H1 (cell line): ENCODE data around the gene ZBTB20. TPM values are rescaled to one million over a fixed set of nuclear protein-coding genes. Genes with fewer than 3 reads are reported as not detected.

Source experiments
- E2F6 ChIP-seq: IDR thresholded peaks from 2 replicates; pipeline ENCODE4 v1.6.1; 2012; ENCODE audit warnings: inconsistent platforms
- EGR1 ChIP-seq: IDR thresholded peaks from 2 replicates; pipeline ENCODE4 v1.6.1; 2011; ENCODE audit warnings: low read depth, low read length, borderline replicate concordance
- EZH2 ChIP-seq: fragments of 200-600 bp; sonication (generic); IDR thresholded peaks from 2 replicates; pipeline ENCODE4 v1.7.1; 2012; ENCODE audit warnings: low read depth, mild to moderate bottlenecking, moderate library complexity, low read length, inconsistent platforms; ENCODE audit not compliant: severe bottlenecking
- KDM4A ChIP-seq: IDR thresholded peaks from one replicate; pipeline ENCODE4 v1.7.1; 2012; ENCODE audit warnings: low read depth, mild to moderate bottlenecking, moderate library complexity, low read length, inconsistent platforms; ENCODE audit not compliant: severe bottlenecking
- SRF ChIP-seq: IDR thresholded peaks from 2 replicates; pipeline ENCODE4 v1.6.1; 2011; ENCODE audit warnings: mild to moderate bottlenecking, low read depth, low read length, moderate library complexity
- TAF1 ChIP-seq: IDR thresholded peaks from 2 replicates; pipeline ENCODE4 v1.6.1; 2011; ENCODE audit warnings: mild to moderate bottlenecking, low read depth, low read length
- polyA plus RNA-seq, 7 experiments: library from polyadenylated mRNA; depleted of rRNA in 3 of 7; stranded (reverse) in 5 of 7; unstranded in 2 of 7; fragments of >200 nt in 5 of 7; fragments of 200-250 nt in 2 of 7; gene quantifications; 1 replicate in 5 of 7; 2 replicates in 1 of 7; 4 replicates in 1 of 7; pipeline versions ENCODE4 v1.2.1 to v1.2.3, GENCODE V29; 2011 to 2013; ENCODE audit warnings: missing spikeins in 2 of 7, mixed read lengths in 2 of 7
- total RNA-seq: library from RNA; stranded (reverse); fragmentation: NEBNext Ultra II Directional; extraction: Animal tissue kit (Norgen Biotek cat#: 25700); gene quantifications from 2 replicates; pipeline ENCODE4 v1.2.1, GENCODE V29; 2021

ZBTB20 gene
- total and polyA plus RNA-seq, 2 of the 8 experiments (the other 6 are each of a cell fraction or from before 2014, with no cell fraction given): 0.35 to 1.3 TPM

GRCh38 chr3:115156046-115156654 lies 9.1 kb upstream of the ZBTB20 start (continued):
- TF ChIP-seq EZH2 (no peak), KDM4A (no peak), E2F6 (no peak), EGR1 (no peak), SRF (no peak), TAF1 (no peak)
